NCI-H2107 treated with DMSO at 0.1 percent for 48 hours (cell line): ENCODE measurements around the gene GPR119.
"Not testable (repeated sequence)": the region's sequence is repeated elsewhere in the genome, so short reads cannot be mapped to it uniquely, and the experiment has no call there.

Source experiments
- DNase-seq: peaks from one replicate; lab custom pipeline; 2025; ENCODE audit not compliant: unreplicated experiment; lab: John Stamatoyannopoulos, UW

Gene GPR119

DNA sequence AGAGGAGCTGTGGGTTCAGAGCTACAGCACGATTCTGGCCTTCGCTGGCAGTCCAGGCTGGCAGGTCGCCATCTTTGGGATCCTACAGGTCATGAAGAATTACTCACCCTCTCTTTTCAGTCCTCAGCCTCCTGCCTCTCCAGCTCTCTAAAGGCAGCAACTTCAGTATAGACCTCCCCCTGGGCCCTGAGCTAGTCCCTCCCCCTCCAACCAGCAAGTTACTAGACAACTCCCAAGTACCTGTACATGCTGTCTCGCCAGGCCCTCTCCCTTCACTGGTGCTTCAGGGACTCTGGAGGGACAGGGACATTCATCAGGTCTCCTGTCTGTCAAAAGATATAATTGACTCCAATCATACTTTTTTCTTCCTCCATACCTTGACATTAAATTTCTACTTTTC, at the start of gene GPR119:
Gene GPR119, minus strand, starts transcription at position 155 of the 400 bp plus-strand sequence. CDS start 227 bp downstream, outside the sequence.
- DNase-seq, result no peak

DNA sequence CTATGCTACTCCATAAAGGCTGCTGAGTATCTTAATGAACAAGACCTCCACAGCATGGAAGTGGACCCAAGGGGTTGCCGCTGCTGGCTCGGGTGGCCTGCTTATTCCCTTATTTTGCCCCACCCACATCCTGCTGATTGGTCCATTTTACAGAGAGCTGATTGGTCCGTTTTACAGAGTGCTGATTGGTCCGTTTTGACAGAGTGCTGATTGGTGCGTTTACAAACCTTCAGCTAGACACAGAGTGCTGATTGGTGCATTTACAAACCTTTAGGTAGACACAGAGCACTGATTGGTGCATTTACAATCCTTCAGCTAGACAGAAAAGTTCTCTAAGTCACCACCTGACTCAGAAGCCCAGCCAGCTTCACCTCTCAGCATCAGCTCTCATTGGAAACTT, 43.8 kb upstream of the GPR119 start:
- DNase-seq, result not testable (repeated sequence)

DNA sequence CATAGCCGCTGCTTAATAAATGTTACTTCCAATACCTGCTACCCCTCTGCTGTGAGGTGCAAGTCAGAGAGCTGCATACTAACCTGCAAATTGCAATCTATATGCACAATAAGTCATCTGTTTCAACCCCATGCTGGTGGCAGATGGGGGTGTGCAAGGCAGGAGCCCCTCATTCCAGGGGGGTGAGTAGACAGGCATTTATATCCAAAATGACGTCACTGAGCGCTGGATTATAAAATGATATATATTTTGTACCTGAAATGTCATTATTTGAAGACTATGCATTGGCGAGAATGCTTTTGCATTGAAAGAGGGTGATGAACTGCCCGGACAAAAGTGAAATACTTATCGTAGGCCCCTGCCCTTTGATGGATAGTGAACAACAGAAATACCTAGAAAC, 41.1 kb upstream of the GPR119 start:
- DNase-seq, result no peak

DNA sequence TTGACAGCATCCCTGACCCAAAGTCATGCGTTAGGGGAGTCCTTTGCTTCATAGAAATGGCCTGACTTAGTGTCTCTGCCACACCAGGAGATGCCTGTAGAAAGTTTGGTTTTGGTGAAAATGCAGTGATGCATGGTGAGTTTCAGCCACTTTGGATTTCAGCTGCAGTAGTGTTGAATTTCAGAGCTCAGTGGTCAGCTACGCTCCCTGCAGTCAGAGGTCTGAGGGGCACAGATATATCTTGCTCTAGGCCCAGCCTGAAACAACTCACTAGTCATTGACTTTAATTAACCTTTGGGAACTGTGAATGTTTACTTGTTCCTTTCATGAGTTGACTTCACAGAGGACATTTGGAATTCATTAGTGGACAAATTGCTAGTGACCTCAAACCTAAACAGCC, 33.8 kb upstream of the GPR119 start:
- DNase-seq, result no peak

DNA sequence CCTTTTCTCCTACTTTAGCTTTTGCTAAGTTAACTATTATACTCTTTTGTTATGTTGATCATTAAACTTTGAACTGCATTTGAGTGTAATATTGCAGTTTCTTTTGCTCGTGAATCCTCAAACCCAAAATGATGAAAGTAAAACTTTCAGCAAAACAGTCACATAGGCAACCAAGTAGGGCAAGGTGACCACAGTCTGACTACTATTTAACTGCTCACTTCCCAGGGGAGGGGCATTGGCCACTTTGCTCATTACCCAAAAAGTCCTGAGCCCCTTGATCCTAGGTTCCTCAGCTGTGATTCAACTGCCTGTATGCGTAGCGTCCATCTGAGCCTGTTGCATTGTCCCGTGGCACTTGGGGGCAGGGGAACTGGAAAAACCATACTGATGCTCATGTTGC, 33.3 kb upstream of the GPR119 start:
- DNase-seq, result no peak

DNA sequence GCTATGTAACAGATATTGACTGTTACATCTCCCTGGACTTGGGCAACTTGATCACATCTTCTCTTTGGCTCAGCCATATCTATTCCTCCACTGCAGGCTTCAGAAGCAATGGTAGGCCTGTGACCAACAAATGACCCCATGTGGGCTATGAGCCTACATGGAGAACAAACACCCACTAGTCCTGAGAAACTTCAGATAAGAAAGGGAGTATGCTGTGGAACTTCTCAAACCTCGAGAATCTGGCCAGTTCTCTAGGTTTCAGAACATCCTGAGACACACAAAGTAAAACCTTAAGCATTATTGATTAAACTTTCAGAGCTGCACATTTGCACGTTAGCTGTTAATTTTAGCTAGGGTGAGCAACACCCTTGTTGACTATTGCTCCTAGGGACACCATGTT, 32.6 kb upstream of the GPR119 start:
- no peak for DNase-seq

DNA sequence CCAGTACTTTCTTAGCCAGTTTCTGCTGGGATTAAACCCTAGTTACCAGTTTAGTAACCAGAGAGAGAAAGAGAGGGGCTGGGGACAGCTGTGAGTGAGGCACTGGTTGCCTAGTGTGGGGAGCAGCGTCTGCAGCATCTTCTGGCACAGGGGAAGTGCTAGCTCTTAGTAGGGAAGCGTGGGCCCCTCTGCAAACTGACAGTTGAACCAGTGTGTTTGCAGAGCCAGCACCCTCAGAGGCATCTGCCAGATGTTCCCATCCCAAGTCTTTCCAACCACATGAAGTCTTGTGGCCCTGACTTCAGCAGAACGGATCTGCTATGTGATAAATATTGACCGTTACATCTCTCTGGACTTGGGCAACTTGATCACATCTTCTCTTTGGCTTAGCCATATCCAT, 31.3 kb upstream of the GPR119 start:
- no peak for DNase-seq

DNA sequence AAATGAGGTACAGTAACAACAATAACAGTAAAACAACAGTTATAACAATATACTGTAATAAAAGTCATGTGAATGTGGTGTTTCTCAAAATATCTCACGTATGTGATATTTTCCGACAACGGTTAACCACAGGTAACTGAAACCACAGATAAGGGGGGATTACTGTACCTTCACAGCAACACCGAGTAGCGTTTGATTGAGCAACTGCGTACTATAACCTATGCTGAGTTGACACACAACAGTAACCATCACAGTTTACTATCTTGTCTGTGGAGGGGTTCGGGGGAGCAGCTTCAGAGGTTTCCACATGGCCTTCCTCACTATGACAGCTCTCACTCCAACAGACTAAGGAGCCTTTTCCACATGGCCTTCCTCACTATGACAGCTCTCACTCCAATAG, 29.7 kb upstream of the GPR119 start:
- DNase-seq, result no peak

DNA sequence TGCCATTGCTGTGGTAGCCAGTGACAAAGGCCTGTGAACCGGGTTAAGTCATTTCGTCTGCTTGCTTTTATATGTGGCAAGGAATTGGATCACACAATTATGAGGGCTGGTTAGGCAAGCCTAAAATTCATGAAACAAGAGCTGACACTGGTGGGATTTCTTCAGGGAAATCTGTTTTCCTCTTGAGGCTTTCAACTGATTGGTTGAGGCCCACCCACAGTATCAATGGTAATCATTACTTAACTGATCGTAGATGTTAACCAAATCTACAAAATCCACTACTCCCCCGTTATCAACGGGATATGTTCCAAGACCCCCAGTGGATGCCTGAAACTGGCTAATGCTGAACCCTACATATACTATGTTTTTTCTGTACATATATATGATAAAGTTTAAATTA, 29.3 kb upstream of the GPR119 start:
- no peak for DNase-seq

DNA sequence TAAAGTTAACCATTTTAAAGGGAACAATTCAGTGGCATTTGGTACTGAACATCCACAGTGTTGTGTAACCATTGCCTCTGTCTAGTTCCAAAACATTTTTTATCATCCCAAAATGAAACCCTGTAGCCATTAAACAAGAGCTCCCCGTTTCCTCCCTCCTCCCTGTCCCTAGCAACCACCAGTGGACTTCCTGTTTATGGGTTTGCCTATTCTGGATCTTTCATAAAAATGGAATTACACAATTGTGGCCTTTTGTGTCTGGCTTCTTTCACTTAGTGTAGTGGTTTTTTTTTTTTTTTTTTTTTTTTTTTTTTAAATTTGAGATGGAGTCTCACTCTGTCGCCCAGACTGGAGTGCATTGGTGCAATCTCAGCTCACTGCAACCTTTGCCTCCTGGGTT, 27.9 kb upstream of the GPR119 start:
- no peak for DNase-seq

DNA sequence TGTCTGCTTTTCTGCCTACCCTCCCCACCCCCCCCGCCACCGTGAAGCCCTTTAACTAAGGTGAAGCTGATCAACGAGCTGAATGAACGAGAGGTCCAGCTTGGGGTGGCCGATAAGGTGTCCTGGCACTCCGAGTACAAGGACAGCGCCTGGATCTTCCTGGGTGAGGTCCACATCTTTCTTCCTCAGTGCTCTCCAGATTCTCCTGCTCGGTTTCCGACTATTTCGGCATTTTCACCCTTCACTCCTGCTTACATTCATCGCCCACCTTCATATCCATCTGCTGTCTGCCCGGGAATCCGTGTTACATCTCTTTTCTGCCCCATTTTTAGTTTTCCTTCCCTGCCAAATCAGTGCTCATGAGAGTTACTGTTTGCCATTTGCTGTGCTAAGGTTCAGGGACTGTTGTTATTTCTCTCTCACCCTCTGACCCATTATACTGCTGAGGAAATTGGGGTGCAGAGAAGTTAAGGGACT, 16.8 kb upstream of the GPR119 start:
- no peak for DNase-seq

DNA sequence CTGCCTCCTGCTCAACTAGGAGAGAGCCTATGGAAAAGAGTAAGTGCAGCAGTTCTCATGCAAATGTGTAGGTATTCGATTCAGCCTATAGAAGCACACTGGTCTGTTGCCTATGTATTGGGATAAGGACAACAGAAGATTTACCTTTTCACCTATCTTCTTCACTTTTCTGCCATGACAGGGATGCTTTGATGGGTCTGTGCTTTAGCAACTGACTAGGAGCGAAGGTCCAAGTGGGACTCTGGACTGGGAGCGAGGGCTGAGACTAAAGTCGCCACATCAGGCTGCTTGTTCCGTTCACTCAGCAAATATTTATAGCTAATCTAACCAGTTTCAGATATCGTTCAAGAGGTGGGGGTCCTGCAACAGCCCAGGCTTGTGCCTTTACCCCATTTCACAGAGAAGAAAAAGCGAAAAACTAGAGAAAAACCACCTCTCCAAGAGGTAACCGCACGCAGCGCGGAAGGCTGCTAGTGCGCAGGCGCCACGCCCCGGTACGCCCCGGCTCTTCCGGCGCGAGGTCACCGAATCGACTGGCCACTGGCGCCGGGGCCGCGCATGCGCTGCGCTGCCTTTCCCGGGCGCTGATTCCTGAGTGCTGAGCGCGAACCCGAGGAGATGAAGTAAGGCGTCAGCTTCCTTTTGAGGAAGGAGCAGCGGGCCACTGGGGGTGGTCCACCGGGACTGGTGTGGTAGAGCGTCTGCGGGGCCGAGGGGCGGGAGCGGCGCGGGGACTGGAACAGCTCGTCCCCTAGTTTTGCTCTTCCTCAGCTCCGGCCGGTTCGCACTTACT, 16.1 kb upstream of the GPR119 start, which contains the start of gene RBMX2:
Gene RBMX2, plus strand, starts transcription at position 573 of the 793 bp plus-strand sequence. Its CDS starts 46 bp downstream, at position 619.
- peak; percentile 79 for DNase-seq

DNA sequence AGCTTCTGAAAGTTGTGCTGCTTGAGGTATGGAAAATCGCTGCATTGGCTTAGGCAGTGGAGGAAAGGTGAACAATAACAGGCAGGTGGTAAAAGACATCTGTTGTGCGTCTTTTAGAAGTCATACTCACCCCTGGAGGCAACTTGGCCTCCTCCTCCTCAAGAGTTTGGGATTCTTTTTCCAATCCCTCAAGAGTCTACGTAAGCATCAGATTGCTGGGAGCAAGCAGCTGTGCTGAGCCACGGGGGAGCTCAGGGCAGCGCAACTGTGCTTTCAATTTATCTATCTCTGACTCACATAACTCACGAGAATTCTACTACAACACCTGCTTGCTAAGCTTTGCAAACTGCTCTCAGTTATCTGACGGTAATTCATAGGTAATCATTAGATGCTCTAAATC, 9.9 kb upstream of the GPR119 start:
- DNase-seq, result peak; percentile 20

DNA sequence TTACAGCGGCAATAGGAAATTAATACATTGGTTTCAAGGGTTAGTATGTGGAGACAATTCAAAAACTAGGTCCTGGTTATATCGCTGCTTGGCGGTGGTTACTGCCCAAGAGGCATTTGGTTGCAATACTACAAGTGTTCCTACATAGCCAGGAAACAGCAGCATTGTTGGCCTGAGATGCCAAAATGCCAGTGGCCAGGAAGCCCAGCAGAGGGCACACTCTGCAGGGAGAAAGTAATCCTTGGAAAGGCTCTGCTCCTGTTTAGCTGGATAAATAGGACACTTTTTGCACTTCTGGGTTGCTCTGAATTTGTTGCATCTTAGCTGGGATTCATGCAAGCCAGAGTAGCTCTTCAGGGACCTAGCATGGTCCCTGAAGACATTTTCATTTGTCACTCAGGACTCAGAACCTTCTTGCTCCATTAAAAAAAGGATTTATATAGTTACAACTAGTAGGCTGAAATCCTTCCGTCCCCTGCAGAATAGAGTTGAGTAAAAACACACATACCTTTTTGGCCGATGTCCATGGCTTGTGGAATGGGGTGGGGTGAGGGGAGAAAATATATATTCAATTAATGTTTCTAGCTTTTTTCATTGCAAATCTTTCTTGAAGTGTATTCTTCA, 8.1 kb upstream of the GPR119 start:
- DNase-seq, result peak; percentile 59

DNA sequence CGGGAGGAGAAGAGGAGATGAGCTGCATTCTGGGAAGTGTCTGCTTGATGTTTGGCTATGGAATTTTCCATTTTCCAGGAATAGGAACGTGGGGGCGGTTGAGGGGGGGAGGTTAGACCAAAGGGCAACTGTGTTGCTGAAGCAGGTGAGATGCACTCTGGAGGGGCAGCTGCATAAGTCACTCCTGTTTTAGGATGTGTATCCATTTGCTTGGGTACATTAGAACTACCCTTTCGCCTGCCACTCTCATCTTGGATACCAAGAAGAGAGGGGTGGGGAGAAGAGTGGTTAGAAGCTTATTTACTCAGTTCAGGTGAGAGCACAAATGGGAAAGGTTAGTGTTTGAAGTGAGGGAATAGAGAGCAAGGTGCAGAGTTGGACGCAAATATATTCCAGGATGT, 934 bp upstream of the GPR119 start:
- no peak for DNase-seq

DNA sequence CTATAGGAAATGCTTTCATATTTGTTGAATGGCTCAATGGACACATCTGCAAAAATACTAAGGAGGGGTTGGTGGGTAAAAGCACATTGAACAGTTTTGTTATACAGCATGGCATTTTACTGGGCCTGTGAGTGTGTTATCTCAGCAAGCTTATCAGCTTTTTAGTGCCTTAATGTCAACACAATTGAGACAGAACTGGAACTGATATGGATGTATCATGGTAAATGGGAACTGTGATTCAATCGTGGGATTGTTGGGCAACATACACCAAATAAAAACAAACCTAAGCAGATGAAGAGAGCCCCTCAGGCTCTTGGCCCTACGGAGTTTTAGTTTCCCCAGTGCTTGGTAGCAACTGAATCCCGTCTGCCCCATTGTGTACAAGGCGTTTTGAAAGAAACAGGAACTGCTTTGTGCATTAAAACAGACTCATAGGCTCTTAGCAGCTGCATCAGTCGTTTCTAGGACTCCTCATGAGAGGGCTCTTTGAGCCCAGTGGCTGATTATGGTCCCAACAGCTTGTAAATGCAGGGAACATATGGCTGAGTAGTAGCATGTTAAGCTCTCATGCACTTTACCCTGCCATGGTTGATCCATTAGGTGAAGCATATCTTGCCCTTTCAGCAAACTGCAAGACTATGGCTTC, 7.3 kb downstream of the GPR119 start:
- DNase-seq, result peak; percentile 39

DNA sequence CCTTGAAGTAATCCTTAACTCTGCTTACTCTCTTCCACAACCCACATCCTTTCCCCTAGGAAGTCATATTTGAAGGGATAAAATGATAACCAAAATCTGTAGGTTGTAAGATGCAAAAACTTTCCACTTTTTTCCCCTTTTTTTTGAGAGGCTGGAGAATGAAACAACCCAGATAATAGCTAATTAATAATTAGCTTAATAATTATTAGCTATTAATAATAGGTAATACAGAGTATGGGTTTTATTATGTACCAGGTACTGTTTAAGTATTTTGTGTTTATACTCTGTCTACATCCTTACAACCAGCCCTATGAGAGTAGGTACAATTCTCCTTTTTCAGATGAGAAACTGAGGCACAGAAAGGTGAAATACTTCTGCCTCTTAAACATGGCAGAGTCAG, 9.4 kb downstream of the GPR119 start:
- DNase-seq, result no peak

DNA sequence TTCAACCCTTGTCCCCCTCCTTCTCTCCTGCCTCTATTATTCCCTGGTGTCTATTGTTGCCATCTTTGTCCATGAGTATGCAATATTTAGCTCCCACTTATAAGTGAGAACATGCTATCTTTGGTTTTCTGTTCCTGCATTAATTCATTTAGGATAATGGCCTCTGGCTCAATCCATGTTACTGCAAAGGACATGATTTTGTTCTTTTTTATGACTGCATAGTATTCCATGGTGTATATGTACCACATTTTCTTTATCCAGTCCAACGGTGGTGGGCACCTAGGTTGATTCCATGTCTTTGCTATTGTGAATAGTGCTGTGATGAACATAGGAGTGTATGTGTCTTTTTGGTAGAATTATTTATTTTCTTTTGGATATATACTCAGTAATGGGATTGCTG, 33.4 kb downstream of the GPR119 start:
- not testable (repeated sequence) for DNase-seq

DNA sequence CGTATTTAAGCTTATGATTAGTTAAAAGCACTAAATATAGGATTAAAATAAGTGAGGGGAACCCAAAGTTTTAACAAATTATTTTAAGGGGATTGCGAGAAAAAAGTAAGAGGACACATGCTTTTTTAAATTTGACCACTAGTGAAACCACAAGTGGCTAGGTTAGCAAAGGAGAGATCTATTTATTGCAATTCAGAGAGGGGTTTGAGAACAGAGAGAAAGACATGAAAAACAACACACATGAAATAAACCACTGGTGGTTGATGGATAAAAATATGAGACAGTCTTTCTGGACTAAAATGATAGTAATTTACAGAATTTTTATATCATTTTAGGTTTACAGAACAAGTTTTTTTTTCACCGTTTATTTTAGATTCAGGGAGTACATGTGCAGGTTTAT, 33.9 kb downstream of the GPR119 start:
- DNase-seq, result no peak

DNA sequence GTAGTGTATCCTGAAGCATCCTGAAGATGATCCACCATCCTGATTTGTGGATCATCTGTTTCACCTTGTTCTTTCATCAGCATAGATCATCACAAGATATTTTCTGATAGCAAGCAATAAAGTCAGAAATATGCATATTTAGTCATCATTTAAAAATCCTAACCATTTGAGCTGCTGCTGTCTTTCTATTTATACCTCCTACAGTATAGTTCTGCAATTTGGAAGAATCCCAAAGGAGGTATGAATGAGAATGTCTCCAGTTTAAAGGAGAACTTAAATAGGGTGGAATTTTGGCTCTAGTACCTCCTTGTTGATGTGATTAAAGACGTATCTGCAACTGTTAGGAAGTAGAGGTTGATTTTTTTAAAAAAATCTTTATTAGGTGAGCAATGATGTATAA, 38.2 kb downstream of the GPR119 start:
- DNase-seq, result no peak

DNA sequence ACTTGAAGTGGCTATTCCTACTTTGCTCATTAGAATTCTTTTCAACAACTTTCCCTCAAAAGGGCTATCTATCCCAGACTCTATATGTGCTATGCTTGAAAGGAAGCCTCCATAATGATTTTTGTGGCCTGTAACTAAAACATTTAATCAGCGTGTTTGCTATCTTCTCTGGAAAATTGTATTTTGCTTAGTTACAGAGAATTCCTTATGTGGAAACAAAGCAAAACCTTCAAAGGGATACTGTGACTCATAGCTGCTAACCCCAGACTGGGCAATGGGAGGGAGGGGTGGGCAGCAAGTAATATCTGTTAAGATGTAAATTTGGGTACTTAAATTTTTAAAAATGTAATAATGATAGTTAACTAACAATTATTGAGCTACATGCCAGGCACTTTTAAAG, 42.1 kb downstream of the GPR119 start:
- DNase-seq, result no peak

DNA sequence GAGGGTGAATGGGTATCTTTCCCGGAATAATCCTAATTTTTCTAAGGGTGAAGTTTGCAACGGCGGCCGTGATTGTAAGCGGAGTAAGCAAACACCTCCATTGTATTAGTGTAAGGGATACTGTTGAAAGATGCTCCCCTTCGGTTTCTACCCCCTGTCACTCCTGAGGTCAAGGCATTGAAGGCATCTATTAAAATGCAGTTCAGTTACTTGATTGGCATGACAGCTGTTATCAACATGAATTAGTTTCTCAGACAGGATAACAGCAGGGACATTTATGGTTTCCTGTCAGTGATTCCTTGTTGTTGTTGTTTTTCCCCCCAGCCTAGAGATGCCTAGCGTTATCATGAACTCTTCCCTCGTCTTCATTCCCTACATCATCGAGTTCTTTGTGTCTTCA, 45.2 kb downstream of the GPR119 start:
- DNase-seq, result no peak
